K562 (cell line): ENCODE measurements around the gene TRNT1. TPM values are rescaled to one million over a fixed set of nuclear protein-coding genes. Genes with fewer than 3 reads are reported as not detected.

ENCODE experiments used
- ATAC-seq: fragments of 200-7000 bp; cut with Tn5 transposase; 3 replicates; pipeline ENCODE4 v1.9.1; 2020; ENCODE audit warnings: moderate library complexity
- BruUV-seq: library from RNA; stranded (reverse); fragments of 400-500 nt; replicated peaks from 2 replicates; lab custom pipeline; 2021; lab: Mats Ljungman, UMichigan
- CTCF ChIA-PET: fragments of 300-600 bp; formaldehyde crosslinking; extraction: SDS; loops from one replicate; lab custom pipeline; 2021; ENCODE audit warnings: low intra/inter-chr PET ratio; lab: Yijun Ruan, JAX
- POLR2A ChIA-PET: fragments of 300-600, 350-650 bp; sonication (Branson Sonifier 250); formaldehyde crosslinking; extraction: SDS; loops from one replicate; lab custom pipeline; 2021; ENCODE audit warnings: antibody characterized with exemption, inconsistent platforms; lab: Yijun Ruan, JAX
- DNase-seq, 4 experiments: peaks; one replicate each; pipeline versions ENCODE4 v3.0.0 to v3.0.0-alpha.2; 2011 to 2018; ENCODE audit warnings: low spot score in 3 of 4, mixed read lengths in 3 of 4; ENCODE audit errors: extremely low read depth in 1 of 4
- FAIRE-seq: peaks from 2 replicates; lab custom pipeline; 2011; peaks lifted over from hg19 to GRCh38; lab: Jason Lieb, UNC
- H2AFZ ChIP-seq: 2 replicates; pipeline ENCODE4 v1.6.0; 2011; ENCODE audit warnings: low read depth, low read length, control low read depth, inconsistent platforms
- H3K27ac ChIP-seq: fragments of 200-600 bp; 3 replicates; pipeline ENCODE4 v1.8.0; 2011; ENCODE audit warnings: low read depth, mild to moderate bottlenecking, control low read depth, inconsistent platforms, low read length, moderate library complexity, mixed read lengths; ENCODE audit errors: extremely low read depth
- H3K27me3 ChIP-seq, 2 experiments: fragments of 300-600 bp in 1 of 2; 2 replicates in 1 of 2; 3 replicates in 1 of 2; pipeline versions ENCODE4 v1.6.0 to v1.8.0; 2011; ENCODE audit warnings: inconsistent platforms in 2 of 2, low read length in 2 of 2, mild to moderate bottlenecking in 1 of 2, mixed read lengths in 1 of 2, moderate library complexity in 1 of 2; ENCODE audit not compliant: control insufficient read depth in 2 of 2, insufficient read depth in 2 of 2
- H3K36me3 ChIP-seq: fragments of 300-600 bp; 3 replicates; pipeline ENCODE4 v1.8.0; 2011; ENCODE audit warnings: mild to moderate bottlenecking, low read length, inconsistent platforms; ENCODE audit not compliant: control insufficient read depth, insufficient read depth
- H3K4me1 ChIP-seq, 2 experiments: fragments of 200-600 bp in 1 of 2; replicated peaks in 1 of 2; 2 replicates in 1 of 2; 3 replicates in 1 of 2; pipeline versions ENCODE4 v1.5.1 to v1.8.0; 2011; ENCODE audit warnings: inconsistent platforms in 2 of 2, low read length in 2 of 2, mild to moderate bottlenecking in 1 of 2, mixed read lengths in 1 of 2, moderate library complexity in 1 of 2; ENCODE audit not compliant: control insufficient read depth in 2 of 2, insufficient read depth in 2 of 2
- H3K4me2 ChIP-seq: 2 replicates; pipeline ENCODE4 v1.6.1; 2011; ENCODE audit warnings: low read length, control low read depth, inconsistent platforms, mixed read lengths; ENCODE audit not compliant: insufficient read depth
- H3K4me3 ChIP-seq: fragments of 200-600 bp; sonication (generic), shearing (Covaris generic); 2 replicates; pipeline ENCODE4 v1.5.1; 2016; ENCODE audit warnings: control low read depth, inconsistent platforms
- H3K79me2 ChIP-seq: fragments of 200-600 bp; 3 replicates; pipeline ENCODE4 v1.8.0; 2011; ENCODE audit warnings: low read length, inconsistent platforms; ENCODE audit not compliant: control insufficient read depth, insufficient read depth
- H3K9ac ChIP-seq, 2 experiments: 2 replicates each; pipeline versions ENCODE4 v1.6.0 to v1.6.1; 2011; ENCODE audit warnings: low read depth in 2 of 2, low read length in 2 of 2, control low read depth in 1 of 2, inconsistent platforms in 1 of 2, mild to moderate bottlenecking in 1 of 2, mixed read lengths in 1 of 2; ENCODE audit not compliant: insufficient read depth in 1 of 2
- H3K9me1 ChIP-seq: one replicate; pipeline ENCODE4 v1.6.0; 2011; ENCODE audit warnings: inconsistent platforms, mild to moderate bottlenecking, low read length, moderate library complexity; ENCODE audit not compliant: control insufficient read depth, insufficient read depth
- H3K9me3 ChIP-seq: replicated peaks from 2 replicates; pipeline ENCODE4 v1.5.1; 2011; ENCODE audit warnings: low read depth, low read length, inconsistent platforms; ENCODE audit not compliant: control insufficient read depth, insufficient read depth
- H4K20me1 ChIP-seq: replicated peaks from 2 replicates; pipeline ENCODE4 v1.6.1; 2011; ENCODE audit warnings: low read length, inconsistent platforms, mixed read lengths; ENCODE audit not compliant: control insufficient read depth, insufficient read depth
- CGGBP1 ChIP-seq: fragments of 250-450 bp; sonication (Bioruptor Pico); IDR thresholded peaks from 2 replicates; pipeline ENCODE4 v1.9.0; 2021; ENCODE audit warnings: mild to moderate bottlenecking
- E2F4 ChIP-seq: sonication (generic); formaldehyde crosslinking; IDR thresholded peaks from 2 replicates; pipeline ENCODE4 v1.8.0; 2022; ENCODE audit warnings: mild to moderate bottlenecking, low read depth, missing genetic modification reagents
- MCM5 ChIP-seq: fragments of 450-650 bp; IDR thresholded peaks from 2 replicates; pipeline ENCODE4 v1.6.1; 2016; ENCODE audit warnings: low read depth
- MXD1 ChIP-seq: fragments of 250-450 bp; sonication (Bioruptor Pico); IDR thresholded peaks from 2 replicates; pipeline ENCODE4 v1.8.0; 2021; ENCODE audit warnings: borderline replicate concordance, mild to moderate bottlenecking, moderate library complexity; ENCODE audit not compliant: poor library complexity, severe bottlenecking
- NR0B1 ChIP-seq: fragments of 450-650 bp; IDR thresholded peaks from one replicate; pipeline ENCODE4 v1.6.1; 2018; ENCODE audit warnings: mild to moderate bottlenecking, moderate library complexity; ENCODE audit not compliant: partially characterized antibody
- NRF1 ChIP-seq, 2 experiments: fragments of 450-650 bp; IDR thresholded peaks in 1 of 2; conservative IDR thresholded peaks in 1 of 2; 2 replicates each; pipeline ENCODE4 v1.6.1; 2014; ENCODE audit warnings: mild to moderate bottlenecking in 2 of 2
- PREB ChIP-seq: sonication (generic); formaldehyde crosslinking; IDR thresholded peaks from 2 replicates; pipeline ENCODE4 v1.8.1; 2023; ENCODE audit warnings: mild to moderate bottlenecking, missing genetic modification reagents
- TBL1XR1 ChIP-seq, 2 experiments: IDR thresholded peaks; 2 replicates each; pipeline ENCODE4 v1.6.1; 2012; ENCODE audit warnings: improper control_type of control experiment in 2 of 2, low read length in 2 of 2, mild to moderate bottlenecking in 1 of 2
- ZNF239 ChIP-seq: fragments of 250-450 bp; sonication (Bioruptor Pico); IDR thresholded peaks from 2 replicates; pipeline ENCODE4 v1.4.0; 2020; ENCODE audit warnings: mild to moderate bottlenecking
- ZNF282 ChIP-seq: sonication (generic); formaldehyde crosslinking; IDR thresholded peaks from 2 replicates; pipeline ENCODE4 v1.8.1; 2023; ENCODE audit warnings: missing genetic modification reagents
- ZNF583 ChIP-seq: fragments of 250-450 bp; sonication (Bioruptor Pico); IDR thresholded peaks from 2 replicates; pipeline ENCODE4 v1.4.0; 2020
- ZNF644 ChIP-seq: fragments of 200-800 bp; sonication (Bioruptor generic); IDR thresholded peaks from 2 replicates; pipeline ENCODE4 v1.6.1; 2016; ENCODE audit warnings: low read depth, missing genetic modification characterization, missing compliant biosample characterization
- WGBS: fragments of 100-300 bp; shearing (Covaris generic); methylation state at CpG from one replicate; pipeline ENCODE4 v1.1.6; 2016; ENCODE audit warnings: low coverage, mixed read lengths; ENCODE audit not compliant: insufficient coverage; ENCODE audit errors: missing lambda C conversion rate; 5-methylcytosine and 5-hydroxymethylcytosine counted together
- in situ Hi-C: fragments of 300-500 bp; cut with MboI; formaldehyde crosslinking; loops from 4 replicates; pipeline ENCODE4 v1.15.0; 2018; ENCODE audit warnings: inconsistent platforms, mixed read lengths
- intact Hi-C: fragments of 100-400 bp; cut with micrococcal nuclease; formaldehyde crosslinking; loops from 2 replicates; pipeline ENCODE4 v1.14.2; 2022
- polyA plus RNA-seq, 8 experiments: library from polyadenylated mRNA; depleted of rRNA in 4 of 8; stranded (reverse) in 5 of 8; unstranded in 3 of 8; fragments of >200 nt; fragmentation: Nextera tagmentation in 2 of 8; fragmentation: Illumina TruSeq in 1 of 8; extraction: Ambion mirVana in 2 of 8; extraction: Trizol in 1 of 8; gene quantifications; 2 replicates each; pipeline versions ENCODE4 v1.2.1 to v1.2.3, GENCODE V29; 2011 to 2014; ENCODE audit warnings: inconsistent platforms in 1 of 8, missing spikeins in 1 of 8
- total RNA-seq, 7 experiments: library from RNA; depleted of rRNA in 6 of 7; stranded (reverse); fragments of >200 nt in 6 of 7; fragmentation: Illumina TruSeq in 2 of 7; extraction: Trizol in 2 of 7; gene quantifications; 2 replicates each; pipeline versions ENCODE4 v1.2.1 to v1.2.3, GENCODE V29; 2011 to 2021; ENCODE audit warnings: low replicate concordance in 1 of 7

Gene TRNT1
- total and polyA plus RNA-seq, 9 of the 15 experiments (the other 6 are each of a cell fraction or from before 2014, with no cell fraction given): 38.1 to 58.2 (median 47.4) TPM

- DNase-seq (no peak), FAIRE-seq (no peak), ATAC-seq (no peak)
- Histone ChIP-seq H3K9me3 (no peaks in the 10 kb centered on the region), H3K27ac (no peak overlapping the region), H3K27me3 (peaks cover 0 to 4% of the 10 kb centered on the region in 2 experiments; a peak in 2 of 5 replicates), H3K79me2 (no peaks in the 10 kb centered on the region), H2AFZ (no peak overlapping the region), H3K4me1 (peaks cover 0 to 7% of the 10 kb centered on the region in 2 experiments; a peak in 2 of 5 replicates), H3K9me1 (no peaks in the 10 kb centered on the region), H3K9ac (no peak overlapping the region), H3K4me3 (no peak overlapping the region), H4K20me1 (no peaks in the 10 kb centered on the region), H3K36me3 (no peaks in the 10 kb centered on the region), H3K4me2 (no peak overlapping the region)
- intact Hi-C loops (no loop called here), in situ Hi-C loops (no loop called here)
- TF ChIP-seq ZNF282 (CRISPR knock-in tag) (no peak), MCM5 (no peak)
- ChIA-PET CTCF (no interaction called here), POLR2A (no interaction called here)
- BruUV-seq: no TSS peak
- WGBS: 2% methylated on average over 4 of the region's 4 CpGs
These were observed 37.7 kb upstream of the TRNT1 start for GRCh38 chr3:3089017-3089416.

GRCh38 chr3:3097958-3098357, 28.8 kb upstream of the TRNT1 start:
- H2AFZ ChIP-seq: no peak overlapping the region
- no peak for ATAC-seq
- TF ChIP-seq ZNF644 (no peak), E2F4 (CRISPR knock-in tag) (no peak), NR0B1 (no peak), MXD1 (CRISPR knock-in tag) (no peak), TBL1XR1 (IDR thresholded peaks at IDR 0.05; ENCODE audit: low read length in 2 of 2) (no peak), NRF1 (conservative IDR thresholded peaks at IDR 0.05 in 1 of 2, IDR thresholded peaks at IDR 0.05 in 1 of 2) (no peak), ZNF239 (no peak), ZNF583 (CRISPR knock-in tag) (no peak), PREB (CRISPR knock-in tag) (no peak), CGGBP1 (no peak)

More at GRCh38 chr3:3097958-3098357, 28.8 kb upstream of the TRNT1 start:
- intact Hi-C loops: no loop called here
- in situ Hi-C loops: no loop called here
- H3K9me3 ChIP-seq: no peaks in the 10 kb centered on the region
- CTCF ChIA-PET: no interaction called here
- no peaks in the 10 kb centered on the region for H3K36me3 ChIP-seq
- H3K27ac ChIP-seq: no peak overlapping the region
- 2% methylated on average over 4 of the region's 4 CpGs for WGBS
- no peak overlapping the region for H3K4me2 ChIP-seq
- no peak overlapping the region for H3K9ac ChIP-seq
- H3K9me1 ChIP-seq: no peaks in the 10 kb centered on the region
- POLR2A ChIA-PET: interaction anchor here (1.0 kb wide), 1 partner anchor 12 kb away, joined by 5 read pairs; the partner anchor contains the start of gene IL5RA
- H3K4me3 ChIP-seq: no peak overlapping the region
- H3K4me1 ChIP-seq: no peaks in the 10 kb centered on the region; a peak in 1 of 5 replicates
- FAIRE-seq (no peak), DNase-seq (no peak)
- H3K27me3 ChIP-seq: peaks cover 9 to 17% of the 10 kb centered on the region in 2 experiments; a peak in 3 of 5 replicates
- H4K20me1 ChIP-seq: no peaks in the 10 kb centered on the region
- no TSS peak for BruUV-seq
- no peaks in the 10 kb centered on the region for H3K79me2 ChIP-seq
